LoVo (cell line): ENCODE measurements around the gene CRISP3.
"Not testable (repeated sequence)": the region's sequence is repeated elsewhere in the genome, so short reads cannot be mapped to it uniquely, and the experiment has no call there.

ENCODE experiments used
- DNase-seq: peaks from one replicate; pipeline ENCODE4 v3.0.0-alpha.2; 2016; ENCODE audit warnings: low spot score

CRISP3 gene, protein sequence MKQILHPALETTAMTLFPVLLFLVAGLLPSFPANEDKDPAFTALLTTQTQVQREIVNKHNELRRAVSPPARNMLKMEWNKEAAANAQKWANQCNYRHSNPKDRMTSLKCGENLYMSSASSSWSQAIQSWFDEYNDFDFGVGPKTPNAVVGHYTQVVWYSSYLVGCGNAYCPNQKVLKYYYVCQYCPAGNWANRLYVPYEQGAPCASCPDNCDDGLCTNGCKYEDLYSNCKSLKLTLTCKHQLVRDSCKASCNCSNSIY

DNA sequence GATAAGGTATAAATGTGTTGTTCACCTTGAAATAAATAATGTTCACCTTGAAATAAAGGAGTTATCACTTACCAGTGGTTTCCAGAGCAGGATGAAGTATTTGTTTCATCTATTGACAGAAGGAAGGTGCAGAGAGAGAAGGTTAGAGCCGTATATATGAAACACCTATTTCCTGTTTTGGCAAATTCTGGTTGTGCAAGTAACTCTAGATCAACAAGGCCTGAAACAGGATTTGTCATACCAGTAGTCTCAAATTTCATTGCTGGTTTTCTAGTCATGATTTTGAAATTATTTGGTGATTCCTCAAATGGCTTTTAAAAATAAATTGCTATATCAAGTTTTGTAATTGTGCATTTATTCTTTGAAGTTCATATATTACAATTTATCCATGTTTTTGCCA, at the start of gene CRISP3:
Gene CRISP3, minus strand, starts transcription at position 130 of the 400 bp plus-strand sequence. Its CDS starts 21 bp downstream, at position 109.
- DNase-seq = no peak

DNA sequence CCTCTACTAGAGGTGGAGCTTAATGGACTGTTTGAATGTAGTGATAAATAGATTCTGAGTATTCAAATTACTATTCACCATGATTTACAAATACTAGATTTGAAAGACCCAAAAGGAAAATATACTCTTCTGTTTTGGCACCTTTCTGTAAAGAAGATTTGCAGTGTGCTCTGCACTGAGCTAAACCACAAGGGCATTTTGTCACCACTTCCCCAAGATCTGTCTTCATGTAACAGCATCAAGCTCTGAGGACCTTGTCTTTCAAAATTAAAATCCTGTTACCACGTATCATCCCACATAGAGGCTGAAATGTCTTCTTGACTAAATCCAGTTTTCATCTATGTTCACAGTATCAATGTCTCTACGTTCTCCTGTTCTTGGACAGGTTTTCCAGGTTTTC, 46.2 kb upstream of the CRISP3 start:
- DNase-seq = no peak

GRCh38 chr6:49787176-49787575, 43.0 kb upstream of the CRISP3 start, which contains the start of gene PGK2:
Gene PGK2 (minus strand): TSS chr6:49787285. CDS start chr6:49787187, 98 bp downstream.
- no peak for DNase-seq

DNA sequence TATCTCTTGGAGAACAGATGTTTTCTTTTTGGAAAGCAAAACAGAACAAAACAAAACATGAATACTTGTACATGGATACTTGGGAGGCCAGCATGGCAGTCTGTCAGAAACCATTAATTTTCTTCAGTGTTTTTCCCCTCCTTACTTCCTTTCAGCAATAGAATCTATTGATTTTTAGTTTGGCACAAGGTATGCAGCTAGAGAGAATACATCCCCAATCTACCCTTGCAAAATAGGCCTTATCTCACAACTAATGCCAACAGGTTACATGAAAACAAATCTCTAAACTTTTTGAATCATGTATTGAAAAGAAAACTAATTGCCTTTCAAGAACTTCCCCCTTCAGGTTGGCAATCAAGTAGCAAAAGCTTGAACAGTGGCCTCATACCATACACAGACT, 40.1 kb upstream of the CRISP3 start:
- DNase-seq = no peak

DNA sequence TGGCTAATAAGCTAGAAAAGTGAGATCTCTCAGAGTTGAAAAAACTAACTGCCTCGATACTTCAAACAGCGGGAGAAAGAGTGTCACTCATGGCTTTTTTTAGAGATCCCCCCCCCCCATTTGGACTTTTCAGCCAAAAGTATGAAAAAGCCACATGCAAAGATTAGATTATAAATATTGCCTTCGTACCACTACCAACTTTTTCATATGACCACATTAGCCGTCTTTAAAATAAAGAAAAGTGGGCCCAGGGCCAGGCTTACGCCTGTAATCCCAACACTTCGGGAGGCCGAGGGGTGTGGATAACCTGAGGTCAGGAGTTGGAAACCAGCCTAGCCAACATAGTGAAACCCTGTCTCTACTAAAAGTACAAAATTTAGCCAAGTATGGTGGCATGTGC, 38.5 kb upstream of the CRISP3 start:
- DNase-seq = no peak

DNA sequence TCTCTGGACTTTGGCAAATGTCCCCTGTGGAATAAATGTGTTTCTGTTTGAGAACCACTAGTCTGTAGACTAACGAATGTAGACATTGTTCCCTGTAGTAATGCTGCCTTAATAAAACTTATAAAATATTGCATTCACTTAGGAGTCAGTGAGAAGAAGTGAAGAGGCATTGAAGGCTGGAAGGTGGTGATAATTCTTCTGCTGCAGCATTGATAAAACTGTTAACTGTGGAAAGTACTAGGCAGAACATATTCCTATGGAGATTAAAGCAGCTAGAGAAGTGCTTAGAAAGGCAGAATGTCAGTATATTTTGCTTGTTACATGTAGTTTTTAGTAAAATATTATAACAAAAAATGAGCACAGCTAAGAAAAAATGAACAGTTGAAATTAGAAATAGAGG, 38.1 kb upstream of the CRISP3 start:
- DNase-seq = no peak

DNA sequence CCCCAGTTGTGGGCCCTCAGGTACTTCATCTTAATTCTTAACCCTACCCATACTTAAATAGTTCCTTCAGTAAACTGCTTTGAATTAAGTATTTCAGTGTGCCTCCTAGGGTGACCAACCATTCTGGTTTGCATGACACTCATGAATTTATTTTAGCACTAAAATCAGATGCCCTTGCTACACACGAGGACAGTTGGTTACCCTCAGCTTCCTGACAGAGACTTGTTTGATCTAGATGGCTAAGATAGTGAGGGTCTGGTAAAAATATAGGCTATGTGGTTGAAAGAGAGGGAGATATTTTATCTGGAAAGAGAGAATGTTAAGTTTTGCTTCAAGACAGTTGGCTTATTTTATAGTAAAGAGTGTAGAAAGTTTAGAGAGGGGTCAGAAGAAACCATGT, 32.3 kb upstream of the CRISP3 start:
- DNase-seq = no peak

- no peak for DNase-seq
Measured at GRCh38 chr6:49775043-49775442, 30.9 kb upstream of the CRISP3 start.

DNA sequence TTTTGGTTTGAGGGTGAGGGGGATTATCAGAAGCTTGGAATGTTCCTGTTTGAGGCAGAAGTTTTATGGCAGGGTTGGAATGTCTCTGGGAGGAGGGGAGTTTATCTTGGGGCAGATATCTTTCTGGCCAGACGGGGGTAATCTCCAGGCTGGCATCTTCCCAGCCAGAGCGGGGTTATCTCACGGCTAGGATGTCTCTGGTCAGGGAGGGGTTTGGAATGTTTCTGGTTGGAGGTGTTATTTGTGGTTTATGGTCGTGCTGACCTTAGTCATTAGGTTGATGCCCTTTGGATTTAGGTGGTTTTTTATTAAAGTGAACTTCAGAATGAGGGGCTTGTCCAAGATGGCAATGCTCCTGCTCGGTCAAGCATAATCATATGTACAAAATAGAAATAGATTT, 28.1 kb upstream of the CRISP3 start:
- no peak for DNase-seq

DNA sequence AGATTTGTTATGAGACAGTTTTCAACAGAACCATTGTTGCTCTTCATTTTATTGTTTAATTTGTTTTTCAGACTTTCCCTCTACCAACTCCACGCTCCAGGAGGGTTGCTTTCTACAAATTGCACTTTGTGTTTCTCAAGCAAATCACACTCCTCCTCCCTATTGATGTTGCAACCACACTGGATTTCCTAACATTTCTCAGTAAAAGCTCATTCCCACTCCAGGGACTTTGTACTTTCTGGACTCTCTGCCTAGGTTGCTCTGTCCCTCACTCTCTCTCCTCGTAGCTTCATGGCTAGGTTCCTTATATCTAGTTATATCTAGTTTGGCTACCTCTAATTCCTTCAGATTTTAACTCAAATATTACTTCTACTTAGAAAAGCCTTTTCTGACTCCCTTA, 22.6 kb upstream of the CRISP3 start:
- no peak for DNase-seq

DNA sequence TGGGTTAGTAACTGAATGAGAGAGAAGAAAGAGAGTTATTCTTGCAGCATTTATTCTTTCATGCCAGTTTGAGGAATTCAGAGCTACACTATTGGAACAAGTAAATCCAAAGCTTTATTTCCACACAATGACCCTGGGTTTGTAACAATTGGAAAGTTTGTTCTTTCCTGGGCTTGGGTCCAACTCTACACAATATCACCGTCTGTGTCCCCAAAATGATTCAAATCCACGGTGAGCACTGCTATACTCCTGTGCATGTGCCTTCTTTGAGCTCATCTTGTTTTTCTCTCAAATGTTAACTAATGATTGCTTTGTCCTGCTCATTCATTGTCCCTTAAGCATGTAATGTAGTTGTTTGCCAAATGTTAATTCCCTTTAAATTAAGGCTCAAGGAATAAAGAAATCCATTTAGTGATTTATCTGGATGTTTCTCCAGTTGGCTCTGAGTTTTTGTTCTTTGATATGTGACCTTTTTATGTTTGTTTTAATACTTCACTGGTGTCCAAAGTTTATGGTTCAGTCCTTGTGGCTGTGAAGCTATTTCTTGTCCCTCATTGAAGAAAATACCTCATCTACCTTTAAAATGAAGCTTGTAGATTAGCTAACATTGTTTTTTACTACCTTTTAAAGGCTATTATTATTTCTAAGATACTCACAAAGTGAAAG, 20.5 kb upstream of the CRISP3 start:
- DNase-seq = no peak

DNA sequence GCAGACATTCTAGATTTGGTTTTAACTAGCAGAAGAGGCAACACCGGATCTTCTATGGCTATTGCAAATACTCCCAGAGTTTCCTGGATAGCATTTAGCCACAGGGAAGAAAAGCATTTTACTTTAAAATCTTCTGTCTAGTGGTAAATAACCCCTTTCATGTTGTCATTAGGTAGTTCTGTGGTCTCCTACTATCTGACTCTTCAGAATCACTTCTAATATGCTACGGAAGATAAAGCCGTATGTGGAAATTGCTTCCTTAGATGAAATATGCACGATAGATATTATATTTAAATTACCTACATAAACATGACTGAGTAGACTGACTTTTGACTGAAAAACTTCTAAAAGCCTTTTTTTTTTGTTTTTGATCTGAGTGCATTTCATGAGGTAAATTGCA, 759 bp downstream of the CRISP3 start:
- no peak for DNase-seq

DNA sequence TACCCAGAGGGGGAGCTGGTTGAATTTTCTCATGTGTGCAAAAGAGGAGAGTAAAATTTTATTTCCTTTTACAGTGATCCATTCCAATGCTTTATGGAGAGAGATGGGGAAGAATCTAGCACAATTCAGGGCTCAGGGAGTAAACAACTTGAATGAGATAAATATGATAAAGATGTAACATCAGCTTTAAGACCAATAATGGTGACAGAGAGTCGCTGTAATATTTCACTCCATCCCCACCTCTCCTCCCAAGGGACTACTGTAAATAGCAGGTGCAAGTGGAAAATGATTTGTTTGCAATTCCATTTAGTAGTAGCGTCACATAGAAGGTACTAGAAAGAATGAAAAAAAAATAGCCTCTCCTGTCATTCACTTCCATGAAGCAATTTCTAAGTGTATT, 4.8 kb downstream of the CRISP3 start:
- no peak for DNase-seq

DNA sequence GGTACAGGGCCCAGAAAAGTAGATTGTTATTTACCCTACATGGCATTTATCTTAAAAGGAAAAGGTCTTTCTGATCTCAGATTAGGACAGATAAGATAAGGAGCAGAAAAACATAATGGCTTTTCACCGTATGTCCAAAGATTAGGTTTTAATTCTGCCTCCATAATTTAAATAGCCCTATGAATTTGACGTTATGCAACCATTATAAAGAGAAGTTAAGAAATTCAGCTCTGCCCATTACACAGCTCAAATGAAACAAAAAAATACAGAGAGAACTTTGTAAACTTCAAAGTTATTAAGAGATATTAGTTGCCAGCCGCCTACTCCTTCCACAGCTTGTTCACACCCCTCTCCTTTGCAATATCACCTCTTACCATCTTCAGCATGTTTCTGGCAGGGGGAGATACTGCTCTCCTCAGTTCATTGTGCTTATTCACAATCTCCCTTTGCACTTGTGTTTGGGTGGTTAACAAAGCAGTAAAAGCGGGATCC, 8.1 kb downstream of the CRISP3 start:
- no peak for DNase-seq

- DNase-seq = no peak
Measured at GRCh38 chr6:49733680-49734079, 10.5 kb downstream of the CRISP3 start.

- DNase-seq = no peak
Measured at GRCh38 chr6:49732781-49733180, 11.4 kb downstream of the CRISP3 start.

DNA sequence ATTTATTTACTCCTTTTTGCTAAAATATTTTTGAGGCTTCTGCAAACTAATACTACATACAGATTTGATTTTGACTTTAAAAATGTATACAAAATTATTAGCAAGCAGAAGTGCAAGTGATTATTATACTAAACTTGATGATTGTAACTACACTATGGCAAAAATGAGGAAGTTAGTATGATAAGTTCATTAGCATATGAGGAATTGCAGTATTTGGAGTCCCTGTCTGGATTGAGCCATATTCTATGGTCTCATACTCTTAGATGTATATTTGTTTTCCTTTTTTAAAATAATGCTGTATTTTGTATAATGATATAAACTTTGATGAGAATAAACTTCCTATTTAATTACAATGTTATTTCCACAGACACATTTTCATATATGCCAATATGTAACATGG, 13.9 kb downstream of the CRISP3 start:
- DNase-seq = no peak

DNA sequence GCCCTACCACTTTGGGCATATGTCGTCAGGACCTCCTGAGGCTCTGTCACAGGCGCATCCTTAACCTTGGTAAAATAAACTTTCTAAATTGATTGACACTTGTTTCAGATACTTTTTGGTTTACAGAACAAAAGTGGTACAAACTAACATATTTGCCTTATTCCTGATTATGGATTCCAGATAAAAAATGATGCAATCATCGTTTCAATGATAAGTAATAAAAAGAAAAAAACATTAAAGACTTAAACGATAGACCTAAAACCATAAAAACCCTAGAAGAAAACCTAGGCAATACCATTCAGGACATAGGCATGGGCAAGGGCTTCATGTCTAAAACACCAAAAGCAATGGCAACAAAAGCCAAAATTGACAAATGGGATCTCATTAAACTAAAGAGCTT, 20.3 kb downstream of the CRISP3 start:
- not testable (repeated sequence) for DNase-seq

DNA sequence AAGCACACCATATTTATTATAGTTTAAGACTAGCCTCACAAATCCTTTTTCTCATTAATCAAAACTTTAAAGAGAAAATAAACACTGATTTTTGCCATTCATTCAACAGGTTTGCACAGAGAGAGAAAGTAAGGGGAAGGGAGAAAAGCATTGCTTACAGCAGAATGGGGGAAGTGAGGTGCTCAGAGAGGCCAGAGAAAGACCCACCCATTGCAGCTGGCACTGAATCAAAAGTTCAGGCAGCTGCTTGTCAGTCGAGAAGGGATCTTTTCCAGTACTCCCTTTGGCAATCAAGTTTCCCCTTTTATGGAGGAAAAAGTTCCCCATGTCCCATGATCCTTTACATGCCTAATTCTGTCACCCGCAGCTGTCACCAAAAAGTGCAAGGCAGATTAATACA, 22.9 kb downstream of the CRISP3 start:
- DNase-seq = no peak

GRCh38 chr6:49720372-49720771, 23.8 kb downstream of the CRISP3 start:
- DNase-seq = no peak

- DNase-seq = no peak
Measured at GRCh38 chr6:49713346-49713745, 30.8 kb downstream of the CRISP3 start, which contains the start of gene CRISP2. Gene CRISP2 (minus strand): TSS chr6:49713543. CDS start chr6:49709196, 4,347 bp downstream.

DNA sequence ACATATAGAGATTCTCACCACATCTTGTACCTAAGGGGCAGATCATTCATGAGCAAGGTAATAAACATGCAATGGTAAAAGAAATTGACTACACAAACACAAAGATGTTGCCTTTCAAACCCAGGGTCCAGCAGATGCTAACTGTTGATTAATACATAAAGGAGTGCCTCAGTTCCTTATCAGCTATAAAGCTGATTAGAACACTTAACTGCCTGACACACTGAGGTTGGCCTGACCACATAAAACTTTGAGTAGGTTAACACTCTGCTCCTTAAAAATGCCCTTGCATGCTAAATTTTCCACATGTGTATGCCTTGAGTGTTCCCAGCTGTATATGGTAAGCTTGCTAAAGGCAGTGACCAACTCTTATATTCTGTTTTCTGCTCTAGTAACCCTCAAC, 45.7 kb downstream of the CRISP3 start:
- no peak for DNase-seq

DNA sequence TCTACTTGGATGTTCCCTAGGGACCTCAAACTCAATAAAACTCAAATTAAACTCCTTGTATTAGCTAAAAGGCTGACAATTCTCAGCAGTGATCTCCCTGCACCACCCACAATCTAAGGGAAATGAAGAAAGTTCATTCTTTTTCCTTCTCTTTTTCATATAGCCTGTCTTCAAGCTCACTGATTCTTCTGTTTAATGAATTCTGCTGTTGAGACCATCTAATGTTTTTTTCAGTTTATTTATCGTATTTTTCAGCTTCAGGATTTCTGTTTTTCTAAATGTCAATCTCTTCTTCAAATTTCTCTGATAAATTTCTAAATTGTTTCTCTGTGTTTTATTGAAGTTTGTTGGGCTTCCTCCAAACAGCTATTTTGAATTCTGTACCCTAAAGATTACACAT, 50.7 kb downstream of the CRISP3 start:
- DNase-seq = no peak

GRCh38 chr6:49692534-49692933, 51.7 kb downstream of the CRISP3 start:
- no peak for DNase-seq
